Bladder microvascular endothelial cell (primary cell): ENCODE data around the gene LCE3B. TPM values are rescaled to one million over a fixed set of nuclear protein-coding genes. Genes with fewer than 3 reads are reported as not detected.

Experiments
- total RNA-seq: library from RNA; depleted of rRNA; stranded (reverse); fragments of >200 nt; gene quantifications from 2 replicates; pipeline ENCODE4 v1.2.3, GENCODE V29; 2014

LCE3B gene
- not detected in 2 replicates for total RNA-seq

GRCh38 chr1:152613511-152613910 lies at the start of gene LCE3B:
LCE3B (plus strand) TSS chr1:152613811; CDS start chr1:152613811, 0 bp downstream.

GRCh38 chr1:152566681-152567080 lies 46.9 kb upstream of the LCE3B start, which contains the start of gene LCE3E:
LCE3E (minus strand) TSS chr1:152566780; CDS start chr1:152566208, 572 bp downstream.

DNA sequence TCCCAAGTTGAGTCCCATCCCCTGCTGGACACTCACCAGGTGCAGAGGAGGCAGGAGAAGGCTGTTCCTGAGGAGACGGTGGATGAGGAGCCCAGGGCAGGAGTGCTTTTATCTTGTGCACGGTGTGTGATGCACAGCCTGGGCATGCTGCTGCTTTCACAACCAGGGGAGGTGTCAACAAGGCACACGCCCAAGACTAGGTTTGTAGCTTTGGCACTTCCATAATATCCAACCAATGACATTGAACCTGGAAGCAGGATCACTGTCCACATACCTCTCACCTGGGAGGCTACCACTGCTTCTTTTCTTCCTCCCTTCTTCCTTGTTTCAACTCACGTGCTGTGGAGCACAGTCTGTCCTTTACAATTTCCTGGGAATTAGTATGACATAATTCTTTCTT lies 33.2 kb upstream of the LCE3B start, which contains the start of gene LCE3D:
Gene LCE3D (minus strand): TSS at position 84 of the 400 bp plus-strand sequence. CDS start 580 bp downstream, outside the sequence.

GRCh38 chr1:152599934-152600333 lies 13.7 kb upstream of the LCE3B start, which contains the start of gene LCE3C:
LCE3C (plus strand) TSS chr1:152600234; CDS start chr1:152600732, 498 bp downstream.

GRCh38 chr1:152622803-152623202 lies 9.2 kb downstream of the LCE3B start, which contains the start of gene LCE3A:
LCE3A (minus strand) TSS chr1:152623103; CDS start chr1:152623103, 0 bp downstream.

DNA sequence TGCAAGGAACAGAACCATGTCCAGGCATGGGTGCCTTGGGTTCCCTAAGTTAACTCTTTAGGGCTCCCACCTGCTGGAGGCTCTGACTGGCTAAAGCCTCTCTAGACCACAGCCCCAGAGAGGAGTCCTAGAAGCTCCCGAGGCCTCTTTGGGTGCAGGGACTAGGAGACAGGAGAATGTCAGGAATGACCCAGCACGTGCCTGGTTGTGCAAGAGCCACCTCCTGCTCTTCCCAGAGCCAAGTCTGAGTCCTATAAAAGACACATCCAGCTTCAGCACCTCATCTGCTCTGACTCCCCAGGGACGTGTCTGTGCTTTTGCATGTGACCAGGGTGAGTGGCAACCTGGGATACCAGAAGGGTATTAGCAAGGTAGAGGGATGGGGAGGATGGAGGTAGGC lies 49.5 kb downstream of the LCE3B start, which contains the start of gene LCE2D:
Gene LCE2D (plus strand): TSS at position 283 of the 400 bp plus-strand sequence. CDS start 726 bp downstream, outside the sequence.

Other genes starting within 250 kb of the LCE3B start
- not detected in 2 replicates for gene CRNN, start 199.5 kb upstream of the LCE3B start, total RNA-seq
- not detected in 2 replicates for gene LCE5A, start 103.0 kb upstream of the LCE3B start, total RNA-seq
- not detected in 2 replicates for gene CRCT1, start 99.3 kb upstream of the LCE3B start, total RNA-seq
- gene LCE3E, start 47.0 kb upstream of the LCE3B start, total RNA-seq = not detected in 2 replicates
- gene LCE3D, start 33.3 kb upstream of the LCE3B start, total RNA-seq = not detected in 2 replicates
- not detected in 2 replicates for gene LCE3C, start 13.6 kb upstream of the LCE3B start, total RNA-seq
- gene LCE3A, start 9.3 kb downstream of the LCE3B start, total RNA-seq = not detected in 2 replicates
- not detected in 2 replicates for gene LCE2D, start 49.6 kb downstream of the LCE3B start, total RNA-seq
- gene LCE2C, start 61.5 kb downstream of the LCE3B start, total RNA-seq = not detected in 2 replicates
- gene LCE2B, start 72.3 kb downstream of the LCE3B start, total RNA-seq = not detected in 2 replicates
- gene LCE2A, start 84.5 kb downstream of the LCE3B start, total RNA-seq = not detected in 2 replicates
- gene LCE4A, start 94.3 kb downstream of the LCE3B start, total RNA-seq = not detected in 2 replicates
- not detected in 2 replicates for gene KPRP, start 144.2 kb downstream of the LCE3B start, total RNA-seq
- not detected in 2 replicates for gene LCE1F, start 161.3 kb downstream of the LCE3B start, total RNA-seq
- not detected in 2 replicates for gene LCE1E, start 172.4 kb downstream of the LCE3B start, total RNA-seq
- not detected in 2 replicates for gene LCE1D, start 182.9 kb downstream of the LCE3B start, total RNA-seq
- not detected in 2 replicates for gene LCE1C, start 192.8 kb downstream of the LCE3B start, total RNA-seq
- not detected in 2 replicates for gene LCE1B, start 198.2 kb downstream of the LCE3B start, total RNA-seq
- not detected in 2 replicates for gene LCE1A, start 213.7 kb downstream of the LCE3B start, total RNA-seq
- gene LCE6A, start 229.0 kb downstream of the LCE3B start, total RNA-seq = not detected in 2 replicates
- not detected in 2 replicates for gene LCE7A, start 246.2 kb downstream of the LCE3B start, total RNA-seq